ENCODE results near the gene FANCE.
A peak's percentile ranks its signal among the peaks of the same experiment; 100 is the strongest.

The FANCE gene

GRCh38 chr6:35488517-35488862, 36.4 kb downstream of the FANCE start:
- Histone ChIP-seq H3K27me3 (no peaks in the 10 kb centered on the region), H3K36me3 (no peaks in the 10 kb centered on the region), H3K9me3 (no peaks in the 10 kb centered on the region), H3K4me3 (ENCODE audit: low read depth, low read length) (no peak overlapping the region), H3K4me1 (peaks cover 37% of the 10 kb centered on the region)
- no peak for DNase-seq
- TF ChIP-seq CTCF (IDR thresholded peaks at IDR 0.05; ENCODE audit: low read depth, low read length): no peak

GRCh38 chr6:35489066-35489465, 36.9 kb downstream of the FANCE start:
- Histone ChIP-seq H3K4me3 (ENCODE audit: low read depth, low read length) (no peak overlapping the region), H3K36me3 (no peaks in the 10 kb centered on the region), H3K9me3 (no peaks in the 10 kb centered on the region), H3K27me3 (no peaks in the 10 kb centered on the region), H3K4me1 (peaks cover 40% of the 10 kb centered on the region)
- DNase-seq: no peak
- TF ChIP-seq CTCF (IDR thresholded peaks at IDR 0.05; ENCODE audit: low read depth, low read length): no peak

GRCh38 chr6:35489995-35490791, 38.1 kb downstream of the FANCE start:
- Histone ChIP-seq H3K36me3 (no peaks in the 10 kb centered on the region), H3K4me3 (ENCODE audit: low read depth, low read length) (peak overlapping the region; percentile 52), H3K9me3 (no peaks in the 10 kb centered on the region), H3K27me3 (no peaks in the 10 kb centered on the region), H3K4me1 (peaks cover 44% of the 10 kb centered on the region)
- peak; percentile 84 for DNase-seq
- no peak for TF ChIP-seq CTCF (IDR thresholded peaks at IDR 0.05; ENCODE audit: low read depth, low read length)

GRCh38 chr6:35490821-35491557, 38.9 kb downstream of the FANCE start:
- H3K4me3 ChIP-seq (ENCODE audit: low read depth, low read length): no peak overlapping the region; the same call in 1 of the 2 replicates
- H3K4me1 ChIP-seq: peaks cover 44% of the 10 kb centered on the region
- DNase-seq: no peak
- no peaks in the 10 kb centered on the region for H3K36me3 ChIP-seq
- no peaks in the 10 kb centered on the region for H3K9me3 ChIP-seq
- no peaks in the 10 kb centered on the region for H3K27me3 ChIP-seq
- no peak for TF ChIP-seq CTCF (IDR thresholded peaks at IDR 0.05; ENCODE audit: low read depth, low read length)

GRCh38 chr6:35491558-35492257, 39.6 kb downstream of the FANCE start:
- H3K4me1 ChIP-seq: peaks cover 44% of the 10 kb centered on the region
- H3K27me3 ChIP-seq: no peaks in the 10 kb centered on the region
- no peak overlapping the region for H3K4me3 ChIP-seq (ENCODE audit: low read depth, low read length)
- no peak for DNase-seq
- no peaks in the 10 kb centered on the region for H3K36me3 ChIP-seq
- TF ChIP-seq CTCF (IDR thresholded peaks at IDR 0.05; ENCODE audit: low read depth, low read length): no peak
- H3K9me3 ChIP-seq: no peaks in the 10 kb centered on the region
